HFFc6 (cell line): ENCODE data around the gene SEMA4G. TPM values are rescaled to one million over a fixed set of nuclear protein-coding genes. Genes with fewer than 3 reads are reported as not detected.

ENCODE experiments used
- DNase-seq: peaks from one replicate; pipeline ENCODE4 v3.0.0-alpha.2; 2018
- H3K27ac Mint-ChIP-seq: 2 replicates; pipeline ENCODE4 v1.8.0; 2020; ENCODE audit warnings: mild to moderate bottlenecking, mixed read lengths
- H3K27me3 Mint-ChIP-seq: 2 replicates; pipeline ENCODE4 v1.8.0; 2021; ENCODE audit warnings: mild to moderate bottlenecking, moderate library complexity, mixed read lengths; ENCODE audit not compliant: insufficient read depth
- H3K36me3 Mint-ChIP-seq: 2 replicates; pipeline ENCODE4 v1.8.0; 2021; ENCODE audit warnings: low read depth, mixed read lengths
- H3K4me1 Mint-ChIP-seq: 2 replicates; pipeline ENCODE4 v1.8.0; 2020; ENCODE audit warnings: low read depth, mixed read lengths
- H3K4me3 Mint-ChIP-seq: 2 replicates; pipeline ENCODE4 v1.8.0; 2020; ENCODE audit warnings: mild to moderate bottlenecking, moderate library complexity, mixed read lengths
- H3K9me3 Mint-ChIP-seq: 2 replicates; pipeline ENCODE4 v1.8.0; 2020; ENCODE audit warnings: mild to moderate bottlenecking, mixed read lengths
- CTCF ChIP-seq: fragments of 200-600 bp; sonication (generic); IDR thresholded peaks from 2 replicates; pipeline ENCODE4 v1.5.0; 2021; ENCODE audit warnings: antibody characterized with exemption, mild to moderate bottlenecking
- total RNA-seq, 6 experiments: library from RNA; stranded (reverse); fragmentation: NEBNext Ultra II Directional; extraction: Animal tissue kit (Norgen Biotek cat#: 25700); gene quantifications; 2 replicates in 1 of 6; 3 replicates in 5 of 6; pipeline ENCODE4 v1.2.3, GENCODE V29; 2021

SEMA4G gene
- total RNA-seq, 6 experiments from 2014 or later, result 1.2 to 2.2 (median 1.9) TPM

GRCh38 chr10:100948916-100949315 is 20.4 kb upstream of the SEMA4G start:
- H3K27me3 Mint-ChIP-seq, result 0 out of 2 replicates have a peak, but pooled peaks cover 3% of the 10 kb centered on the region
- peaks cover 10% of the 10 kb centered on the region; the same call in 1 of the 2 replicates for H3K36me3 Mint-ChIP-seq
- H3K4me3 Mint-ChIP-seq, result no peak overlapping the region
- no peak for TF ChIP-seq CTCF
- no peak overlapping the region for H3K27ac Mint-ChIP-seq
- H3K9me3 Mint-ChIP-seq, result no peaks in the 10 kb centered on the region
- H3K4me1 Mint-ChIP-seq, result no peaks in the 10 kb centered on the region
- DNase-seq, result no peak

GRCh38 chr10:100960251-100960650 is 9.1 kb upstream of the SEMA4G start:
- peaks cover 26% of the 10 kb centered on the region for H3K36me3 Mint-ChIP-seq
- H3K27ac Mint-ChIP-seq, result no peak overlapping the region
- no peaks in the 10 kb centered on the region for H3K4me1 Mint-ChIP-seq
- H3K9me3 Mint-ChIP-seq, result no peaks in the 10 kb centered on the region
- no peaks in the 10 kb centered on the region for H3K27me3 Mint-ChIP-seq
- H3K4me3 Mint-ChIP-seq, result no peak overlapping the region
- TF ChIP-seq CTCF, result no peak
- DNase-seq, result no peak

- no peaks in the 10 kb centered on the region for H3K9me3 Mint-ChIP-seq
- H3K4me3 Mint-ChIP-seq, result no peak overlapping the region
- TF ChIP-seq CTCF, result no peak
- H3K27me3 Mint-ChIP-seq, result no peaks in the 10 kb centered on the region
- no peaks in the 10 kb centered on the region for H3K4me1 Mint-ChIP-seq
- peaks cover 21% of the 10 kb centered on the region for H3K36me3 Mint-ChIP-seq
- H3K27ac Mint-ChIP-seq, result no peak overlapping the region
- DNase-seq, result no peak
Measured at GRCh38 chr10:100962351-100963080, 6.8 kb upstream of the SEMA4G start.

- H3K27ac Mint-ChIP-seq, result no peak overlapping the region
- H3K36me3 Mint-ChIP-seq, result peaks cover 17% of the 10 kb centered on the region
- H3K4me3 Mint-ChIP-seq, result no peak overlapping the region
- H3K27me3 Mint-ChIP-seq, result no peaks in the 10 kb centered on the region; the same call in 1 of the 2 replicates
- no peak for TF ChIP-seq CTCF
- H3K9me3 Mint-ChIP-seq, result no peaks in the 10 kb centered on the region
- H3K4me1 Mint-ChIP-seq, result peaks cover 7% of the 10 kb centered on the region
- DNase-seq, result no peak
Measured at GRCh38 chr10:100963826-100964225, 5.5 kb upstream of the SEMA4G start.

GRCh38 chr10:100965820-100966219 is 3.5 kb upstream of the SEMA4G start:
- no peak for DNase-seq

More at GRCh38 chr10:100965820-100966219, 3.5 kb upstream of the SEMA4G start:
- Mint-ChIP-seq H3K27ac (no peak overlapping the region), H3K27me3 (no peaks in the 10 kb centered on the region; the same call in 1 of the 2 replicates), H3K36me3 (peaks cover 12% of the 10 kb centered on the region), H3K4me3 (no peak overlapping the region), H3K9me3 (no peaks in the 10 kb centered on the region), H3K4me1 (peaks cover 9% of the 10 kb centered on the region)
- TF ChIP-seq CTCF, result no peak
